ENCODE measurements around the gene NELL1.

Gene NELL1

GRCh38 chr11:21250196-21250595 is 580.8 kb downstream of the NELL1 start:
- no peaks in the 10 kb centered on the region; the same call in 1 of the 2 replicates for H3K9me3 ChIP-seq (ENCODE audit: control insufficient read depth, insufficient read depth, low read length)
- H3K4me3 ChIP-seq (ENCODE audit: low read length), result no peak overlapping the region
- no peaks in the 10 kb centered on the region for H3F3A ChIP-seq (ENCODE audit: control insufficient read depth, insufficient read depth)
- no peak overlapping the region for H3K27ac ChIP-seq (ENCODE audit: low read depth, low read length)
- no peak overlapping the region for H3K4me2 ChIP-seq (ENCODE audit: low read length)
- H3K79me2 ChIP-seq (ENCODE audit: control insufficient read depth, low read length), result no peaks in the 10 kb centered on the region
- no peaks in the 10 kb centered on the region for H3K36me3 ChIP-seq (ENCODE audit: control insufficient read depth, low read length)
- H4K20me1 ChIP-seq (ENCODE audit: control insufficient read depth, insufficient read depth, low read depth, low read length), result no peaks in the 10 kb centered on the region
- TF ChIP-seq EZH2phosphoT487 (IDR thresholded peaks at IDR 0.05; ENCODE audit: borderline replicate concordance, low read length) (no peak), CTCF (IDR thresholded peaks at IDR 0.05; ENCODE audit: low read depth, low read length, poor library complexity, severe bottlenecking) (no peak)
- H3K4me1 ChIP-seq (ENCODE audit: control insufficient read depth, low read length), result no peaks in the 10 kb centered on the region
- H3K9me2 ChIP-seq (replicated peaks; ENCODE audit: control insufficient read depth, low read length), result no peaks in the 10 kb centered on the region
- no peaks in the 10 kb centered on the region for H3K27me3 ChIP-seq (ENCODE audit: control insufficient read depth, low read length)

- H3K36me3 ChIP-seq (ENCODE audit: control insufficient read depth, low read length), result no peaks in the 10 kb centered on the region
- no peak overlapping the region for H3K4me3 ChIP-seq (ENCODE audit: low read length)
- H4K20me1 ChIP-seq (ENCODE audit: control insufficient read depth, insufficient read depth, low read depth, low read length), result no peaks in the 10 kb centered on the region
- H3K9me3 ChIP-seq (ENCODE audit: control insufficient read depth, insufficient read depth, low read length), result no peaks in the 10 kb centered on the region
- H3K27ac ChIP-seq (ENCODE audit: low read depth, low read length), result no peak overlapping the region
- H3K4me2 ChIP-seq (ENCODE audit: low read length), result no peak overlapping the region
- no peak for TF ChIP-seq CTCF (IDR thresholded peaks at IDR 0.05; ENCODE audit: low read depth, low read length, poor library complexity, severe bottlenecking)
- no peak for TF ChIP-seq EZH2phosphoT487 (IDR thresholded peaks at IDR 0.05; ENCODE audit: borderline replicate concordance, low read length)
- H3F3A ChIP-seq (ENCODE audit: control insufficient read depth, insufficient read depth), result no peaks in the 10 kb centered on the region
- H3K4me1 ChIP-seq (ENCODE audit: control insufficient read depth, low read length), result no peaks in the 10 kb centered on the region
- no peaks in the 10 kb centered on the region for H3K27me3 ChIP-seq (ENCODE audit: control insufficient read depth, low read length)
- no peaks in the 10 kb centered on the region for H3K9me2 ChIP-seq (replicated peaks; ENCODE audit: control insufficient read depth, low read length)
- H3K79me2 ChIP-seq (ENCODE audit: control insufficient read depth, low read length), result no peaks in the 10 kb centered on the region
These were observed 584.7 kb downstream of the NELL1 start for GRCh38 chr11:21254055-21254454.

- Histone ChIP-seq H3K4me1 (ENCODE audit: control insufficient read depth, low read length) (no peaks in the 10 kb centered on the region), H3F3A (ENCODE audit: control insufficient read depth, insufficient read depth) (no peaks in the 10 kb centered on the region), H3K4me3 (ENCODE audit: low read length) (no peak overlapping the region), H3K9me2 (replicated peaks; ENCODE audit: control insufficient read depth, low read length) (no peaks in the 10 kb centered on the region), H3K9me3 (ENCODE audit: control insufficient read depth, insufficient read depth, low read length) (no peaks in the 10 kb centered on the region), H3K36me3 (ENCODE audit: control insufficient read depth, low read length) (no peaks in the 10 kb centered on the region), H3K79me2 (ENCODE audit: control insufficient read depth, low read length) (no peaks in the 10 kb centered on the region), H4K20me1 (ENCODE audit: control insufficient read depth, insufficient read depth, low read depth, low read length) (no peaks in the 10 kb centered on the region), H3K27ac (ENCODE audit: low read depth, low read length) (no peak overlapping the region), H3K4me2 (ENCODE audit: low read length) (no peak overlapping the region), H3K27me3 (ENCODE audit: control insufficient read depth, low read length) (no peaks in the 10 kb centered on the region)
- TF ChIP-seq CTCF (IDR thresholded peaks at IDR 0.05; ENCODE audit: low read depth, low read length, poor library complexity, severe bottlenecking) (no peak), EZH2phosphoT487 (IDR thresholded peaks at IDR 0.05; ENCODE audit: borderline replicate concordance, low read length) (no peak)
These were observed 585.4 kb downstream of the NELL1 start for GRCh38 chr11:21254790-21255189.

- Histone ChIP-seq H3K9me3 (ENCODE audit: control insufficient read depth, insufficient read depth, low read length) (no peaks in the 10 kb centered on the region), H4K20me1 (ENCODE audit: control insufficient read depth, insufficient read depth, low read depth, low read length) (no peaks in the 10 kb centered on the region), H3K4me1 (ENCODE audit: control insufficient read depth, low read length) (no peaks in the 10 kb centered on the region), H3K9me2 (replicated peaks; ENCODE audit: control insufficient read depth, low read length) (no peaks in the 10 kb centered on the region), H3K4me3 (ENCODE audit: low read length) (no peak overlapping the region), H3K27ac (ENCODE audit: low read depth, low read length) (no peak overlapping the region), H3K27me3 (ENCODE audit: control insufficient read depth, low read length) (no peaks in the 10 kb centered on the region), H3K4me2 (ENCODE audit: low read length) (no peak overlapping the region), H3F3A (ENCODE audit: control insufficient read depth, insufficient read depth) (no peaks in the 10 kb centered on the region), H3K79me2 (ENCODE audit: control insufficient read depth, low read length) (no peaks in the 10 kb centered on the region), H3K36me3 (ENCODE audit: control insufficient read depth, low read length) (no peaks in the 10 kb centered on the region)
- TF ChIP-seq CTCF (IDR thresholded peaks at IDR 0.05; ENCODE audit: low read depth, low read length, poor library complexity, severe bottlenecking) (no peak), EZH2phosphoT487 (IDR thresholded peaks at IDR 0.05; ENCODE audit: borderline replicate concordance, low read length) (no peak)
These were observed 588.1 kb downstream of the NELL1 start for GRCh38 chr11:21257461-21257860.
